Activated T-helper 1 cell treated with Interleukin-2 at 50 U/mL for 16 hours (primary cell): ENCODE data around the gene PTGES3.

ENCODE experiments used
- DNase-seq: peaks from one replicate; pipeline ENCODE4 v3.0.0-alpha.2; 2020; ENCODE audit warnings: low read depth

PTGES3 gene

DNA sequence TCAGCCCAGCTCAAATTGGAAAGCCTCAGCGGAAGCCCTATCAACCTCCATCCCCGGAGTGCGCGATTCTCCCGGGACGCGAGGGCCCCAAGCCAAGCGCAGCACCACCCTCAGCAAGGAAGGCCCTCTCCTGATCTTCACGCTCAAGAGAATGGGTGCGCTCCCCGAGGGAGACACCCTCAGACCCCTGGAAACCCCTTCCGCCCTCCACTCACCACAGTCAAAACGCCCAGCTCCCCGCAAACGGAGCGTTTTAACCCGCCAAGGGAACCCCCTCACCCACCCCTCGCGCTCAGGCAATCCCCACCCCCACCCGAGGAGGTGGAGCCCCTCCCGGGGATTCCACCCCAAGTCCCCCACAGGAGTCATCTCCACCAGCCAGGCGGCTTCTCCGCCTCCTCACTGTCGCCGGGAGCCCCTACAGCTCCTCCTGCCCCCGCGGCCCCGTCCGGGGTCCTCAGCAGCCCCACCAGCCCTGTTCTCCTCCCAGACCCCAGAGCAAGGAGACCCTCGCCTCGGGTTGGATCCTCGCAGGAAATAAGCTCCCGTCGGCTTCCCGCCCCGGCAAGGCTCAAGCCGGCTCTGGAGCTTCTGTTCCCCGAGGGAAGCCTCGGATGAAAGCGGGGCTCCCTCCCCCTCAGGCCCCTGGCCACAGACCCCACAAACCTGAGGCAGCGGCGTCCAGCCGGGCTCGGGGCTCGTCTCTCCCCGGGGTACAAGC is 58.5 kb downstream of the PTGES3 start:
- peak; percentile 18 for DNase-seq

DNA sequence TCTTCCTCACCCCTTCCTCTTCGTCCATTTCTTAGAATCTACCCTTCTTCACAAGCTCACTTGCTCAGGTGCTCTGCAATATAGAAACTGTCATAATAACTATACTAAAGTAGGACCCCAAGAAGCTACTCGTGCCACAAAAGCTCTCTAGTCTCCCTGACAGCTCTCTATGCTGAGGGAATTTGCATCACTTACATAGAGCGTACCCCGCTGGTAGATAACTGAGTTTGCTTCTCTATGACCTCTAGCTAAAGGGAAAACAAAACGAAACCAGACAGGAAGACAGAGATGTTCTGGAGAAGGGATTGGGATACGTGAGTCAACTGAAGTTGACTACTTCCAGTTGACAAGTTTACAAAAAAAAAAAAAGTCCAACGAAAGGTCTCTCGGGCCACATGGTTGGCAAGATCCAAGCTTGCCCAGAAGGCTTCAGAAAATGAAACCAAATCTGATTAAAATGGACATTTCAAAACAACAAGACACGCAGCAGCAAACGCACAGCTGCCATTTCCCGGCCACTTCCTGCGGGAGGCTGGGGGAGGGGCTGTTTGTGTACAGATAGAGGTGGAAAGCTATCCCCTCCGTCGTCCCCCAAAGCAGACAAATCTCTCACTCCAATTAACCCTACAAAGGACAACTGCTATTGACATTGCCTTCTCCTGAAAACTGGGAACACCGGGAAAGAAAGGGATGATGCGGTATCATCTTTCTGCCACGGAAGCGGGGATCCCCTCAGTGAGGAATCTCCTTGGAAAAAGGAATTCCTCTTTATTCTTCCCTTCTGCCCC is 59.2 kb downstream of the PTGES3 start:
- DNase-seq = peak; percentile 55

DNA sequence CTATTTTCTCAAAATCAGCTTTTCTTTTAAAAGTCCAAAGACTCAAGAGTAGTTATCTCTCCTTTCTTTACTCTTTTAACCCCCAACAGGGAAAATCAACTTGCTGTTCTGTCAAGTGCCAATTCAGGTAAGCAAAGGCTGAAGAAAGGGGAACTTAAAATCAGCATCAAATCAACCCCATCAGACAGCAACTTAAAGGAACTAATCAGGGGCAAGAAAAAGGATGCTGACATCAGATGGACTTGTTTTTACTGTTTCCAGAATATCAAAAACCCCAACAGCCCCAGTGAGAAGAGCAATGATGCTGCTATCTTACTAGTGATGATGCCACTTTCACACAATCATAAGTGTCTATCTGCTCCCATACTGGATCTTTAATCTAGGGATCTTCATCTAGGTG is 61.4 kb downstream of the PTGES3 start:
- no peak for DNase-seq

- DNase-seq = no peak
Observed at GRCh38 chr12:56622535-56622934, 65.5 kb downstream of the PTGES3 start.

DNA sequence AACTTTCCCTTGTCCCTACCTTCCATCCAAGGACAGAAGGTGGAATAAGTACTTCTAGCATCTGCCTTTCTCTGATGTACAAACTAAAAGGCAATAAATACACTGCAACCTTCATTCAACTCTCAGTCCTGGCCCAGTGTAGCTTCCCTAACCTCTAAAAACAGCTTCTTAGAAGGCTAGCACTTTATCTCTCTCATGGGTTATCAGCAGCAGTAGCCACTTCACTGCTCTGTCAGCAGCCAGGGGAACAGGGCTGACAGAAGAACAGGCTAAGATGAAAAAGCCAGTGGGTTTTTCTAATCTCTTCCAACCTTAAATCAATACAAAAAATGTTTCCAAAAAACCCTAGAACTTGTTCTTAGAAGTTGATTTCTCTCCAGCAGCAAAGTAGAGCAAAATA is 71.2 kb downstream of the PTGES3 start:
- DNase-seq = no peak

DNA sequence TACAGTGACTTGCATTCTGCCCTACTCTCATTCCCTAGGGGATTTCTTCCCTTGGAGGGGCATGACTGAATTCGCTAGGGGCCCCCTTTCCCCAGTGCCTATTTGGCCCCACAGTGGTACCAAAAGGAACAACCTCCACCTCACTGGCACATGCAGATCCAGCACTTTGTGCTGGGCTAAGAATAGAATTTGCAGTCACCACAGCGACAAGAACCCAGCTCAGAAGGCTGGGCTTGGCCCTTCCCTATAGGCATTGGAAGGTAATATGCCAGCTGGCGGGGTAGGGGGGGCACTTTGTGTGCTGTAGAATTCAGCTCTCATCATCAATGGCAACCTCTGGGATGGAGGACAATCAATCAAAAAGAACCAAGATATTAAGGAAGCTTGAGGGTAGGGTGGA is 71.8 kb downstream of the PTGES3 start:
- no peak for DNase-seq

DNA sequence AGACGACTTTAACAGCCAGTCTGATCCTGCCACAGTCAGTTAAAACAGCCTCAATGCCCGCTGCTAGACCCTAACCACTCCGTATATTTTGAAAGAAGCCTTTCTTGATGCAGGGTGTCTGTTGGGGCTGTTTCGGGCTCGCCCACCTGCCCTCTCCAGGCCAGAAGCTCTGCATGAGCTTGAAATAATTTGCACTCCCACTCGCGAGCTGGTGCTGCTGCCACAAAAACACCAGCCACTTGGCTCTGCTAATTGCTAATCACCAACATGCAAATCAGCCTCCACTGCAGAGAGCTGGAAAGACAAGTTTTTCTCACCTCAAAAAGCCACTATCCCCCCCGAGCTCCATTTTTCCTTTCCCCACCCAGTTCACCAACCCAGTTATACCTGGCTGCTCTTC is 73.5 kb downstream of the PTGES3 start:
- no peak for DNase-seq
